ENCODE measurements around the gene RPL7A.

DNA sequence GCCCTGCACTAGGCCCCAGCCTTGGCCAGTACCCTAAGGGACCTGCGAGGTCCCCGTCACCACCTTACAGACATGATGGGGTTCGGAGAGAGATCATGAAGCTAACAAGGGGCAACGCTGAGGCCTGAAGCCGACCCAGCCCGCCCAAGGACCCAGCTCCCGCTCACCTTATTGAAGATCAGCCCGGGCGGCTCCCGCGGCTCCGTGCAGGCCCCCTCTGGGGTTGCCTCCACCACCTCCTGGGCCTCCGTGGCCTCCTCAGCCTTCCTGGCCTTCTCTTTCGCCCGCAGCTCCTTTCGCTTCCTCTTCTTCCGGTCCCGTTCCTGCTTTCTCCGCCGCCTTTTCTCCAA, 15.7 kb upstream of the RPL7A start:
- TF ChIP-seq, protein P1, sequence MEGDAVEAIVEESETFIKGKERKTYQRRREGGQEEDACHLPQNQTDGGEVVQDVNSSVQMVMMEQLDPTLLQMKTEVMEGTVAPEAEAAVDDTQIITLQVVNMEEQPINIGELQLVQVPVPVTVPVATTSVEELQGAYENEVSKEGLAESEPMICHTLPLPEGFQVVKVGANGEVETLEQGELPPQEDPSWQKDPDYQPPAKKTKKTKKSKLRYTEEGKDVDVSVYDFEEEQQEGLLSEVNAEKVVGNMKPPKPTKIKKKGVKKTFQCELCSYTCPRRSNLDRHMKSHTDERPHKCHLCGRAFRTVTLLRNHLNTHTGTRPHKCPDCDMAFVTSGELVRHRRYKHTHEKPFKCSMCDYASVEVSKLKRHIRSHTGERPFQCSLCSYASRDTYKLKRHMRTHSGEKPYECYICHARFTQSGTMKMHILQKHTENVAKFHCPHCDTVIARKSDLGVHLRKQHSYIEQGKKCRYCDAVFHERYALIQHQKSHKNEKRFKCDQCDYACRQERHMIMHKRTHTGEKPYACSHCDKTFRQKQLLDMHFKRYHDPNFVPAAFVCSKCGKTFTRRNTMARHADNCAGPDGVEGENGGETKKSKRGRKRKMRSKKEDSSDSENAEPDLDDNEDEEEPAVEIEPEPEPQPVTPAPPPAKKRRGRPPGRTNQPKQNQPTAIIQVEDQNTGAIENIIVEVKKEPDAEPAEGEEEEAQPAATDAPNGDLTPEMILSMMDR (IDR thresholded peaks at IDR 0.05): no peak
- TF ChIP-seq ATF2 (CRISPR knock-in tag; IDR thresholded peaks at IDR 0.05; ENCODE audit: borderline replicate concordance, low read depth) (no peak), CBFB (CRISPR knock-in tag; IDR thresholded peaks at IDR 0.05; ENCODE audit: low read depth) (no peak), JAZF1 (CRISPR knock-in tag; IDR thresholded peaks at IDR 0.05) (no peak), ZNF671 (CRISPR knock-in tag; IDR thresholded peaks at IDR 0.05) (no peak), JUN (CRISPR knock-in tag; IDR thresholded peaks at IDR 0.05) (no peak), NFE2L1 (CRISPR knock-in tag; IDR thresholded peaks at IDR 0.05) (no peak), ESRRA (CRISPR knock-in tag; IDR thresholded peaks at IDR 0.05; ENCODE audit: borderline replicate concordance) (no peak), ETV6 (CRISPR knock-in tag; IDR thresholded peaks at IDR 0.05) (no peak)
- TF ChIP-seq, protein P2, sequence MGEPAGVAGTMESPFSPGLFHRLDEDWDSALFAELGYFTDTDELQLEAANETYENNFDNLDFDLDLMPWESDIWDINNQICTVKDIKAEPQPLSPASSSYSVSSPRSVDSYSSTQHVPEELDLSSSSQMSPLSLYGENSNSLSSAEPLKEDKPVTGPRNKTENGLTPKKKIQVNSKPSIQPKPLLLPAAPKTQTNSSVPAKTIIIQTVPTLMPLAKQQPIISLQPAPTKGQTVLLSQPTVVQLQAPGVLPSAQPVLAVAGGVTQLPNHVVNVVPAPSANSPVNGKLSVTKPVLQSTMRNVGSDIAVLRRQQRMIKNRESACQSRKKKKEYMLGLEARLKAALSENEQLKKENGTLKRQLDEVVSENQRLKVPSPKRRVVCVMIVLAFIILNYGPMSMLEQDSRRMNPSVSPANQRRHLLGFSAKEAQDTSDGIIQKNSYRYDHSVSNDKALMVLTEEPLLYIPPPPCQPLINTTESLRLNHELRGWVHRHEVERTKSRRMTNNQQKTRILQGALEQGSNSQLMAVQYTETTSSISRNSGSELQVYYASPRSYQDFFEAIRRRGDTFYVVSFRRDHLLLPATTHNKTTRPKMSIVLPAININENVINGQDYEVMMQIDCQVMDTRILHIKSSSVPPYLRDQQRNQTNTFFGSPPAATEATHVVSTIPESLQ (CRISPR knock-in tag; IDR thresholded peaks at IDR 0.05): no peak
- TF ChIP-seq, protein P3, sequence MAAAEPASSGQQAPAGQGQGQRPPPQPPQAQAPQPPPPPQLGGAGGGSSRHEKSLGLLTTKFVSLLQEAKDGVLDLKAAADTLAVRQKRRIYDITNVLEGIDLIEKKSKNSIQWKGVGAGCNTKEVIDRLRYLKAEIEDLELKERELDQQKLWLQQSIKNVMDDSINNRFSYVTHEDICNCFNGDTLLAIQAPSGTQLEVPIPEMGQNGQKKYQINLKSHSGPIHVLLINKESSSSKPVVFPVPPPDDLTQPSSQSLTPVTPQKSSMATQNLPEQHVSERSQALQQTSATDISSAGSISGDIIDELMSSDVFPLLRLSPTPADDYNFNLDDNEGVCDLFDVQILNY (CRISPR knock-in tag; IDR thresholded peaks at IDR 0.05): no peak

All from WTC11 (cell line).